DOHH2 (cell line): Measurements from ENCODE around the gene CUEDC1.

Source experiments
- H3F3A ChIP-seq: fragments of 200-600 bp; sonication (generic), shearing (Covaris generic); 2 replicates; pipeline ENCODE4 v1.6.0; 2016; ENCODE audit warnings: antibody characterized with exemption, mild to moderate bottlenecking; ENCODE audit not compliant: control insufficient read depth, insufficient read depth
- H3K27ac ChIP-seq: fragments of 200-600 bp; sonication (generic); 2 replicates; pipeline ENCODE4 v1.5.1; 2014; ENCODE audit warnings: low read depth, mild to moderate bottlenecking, low read length, moderate library complexity
- H3K27me3 ChIP-seq: fragments of 200-600 bp; sonication (generic); 2 replicates; pipeline ENCODE4 v1.6.1; 2014; ENCODE audit warnings: mild to moderate bottlenecking, low read length, mixed read lengths; ENCODE audit not compliant: control insufficient read depth
- H3K36me3 ChIP-seq: fragments of 200-600 bp; sonication (generic); 2 replicates; pipeline ENCODE4 v1.6.1; 2014; ENCODE audit warnings: mild to moderate bottlenecking, low read length, moderate library complexity, mixed read lengths; ENCODE audit not compliant: control insufficient read depth
- H3K4me1 ChIP-seq: fragments of 200-600 bp; sonication (generic); 2 replicates; pipeline ENCODE4 v1.6.1; 2014; ENCODE audit warnings: mild to moderate bottlenecking, low read length, mixed read lengths; ENCODE audit not compliant: control insufficient read depth
- H3K4me2 ChIP-seq: fragments of 200-600 bp; sonication (generic); 2 replicates; pipeline ENCODE4 v1.6.0; 2014; ENCODE audit warnings: mild to moderate bottlenecking, low read length, moderate library complexity
- H3K4me3 ChIP-seq: fragments of 200-600 bp; sonication (generic); 2 replicates; pipeline ENCODE4 v1.5.1; 2014; ENCODE audit warnings: mild to moderate bottlenecking, low read length, mixed read lengths
- H3K79me2 ChIP-seq: fragments of 200-600 bp; sonication (generic); 2 replicates; pipeline ENCODE4 v1.6.1; 2014; ENCODE audit warnings: mild to moderate bottlenecking, low read length, mixed read lengths; ENCODE audit not compliant: control insufficient read depth
- H3K9me2 ChIP-seq: fragments of 200-600 bp; sonication (generic); replicated peaks from 2 replicates; pipeline ENCODE4 v1.6.1; 2014; ENCODE audit warnings: mild to moderate bottlenecking, low read length, mixed read lengths; ENCODE audit not compliant: control insufficient read depth
- H3K9me3 ChIP-seq: fragments of 200-600 bp; sonication (generic); 2 replicates; pipeline ENCODE4 v1.6.1; 2014; ENCODE audit warnings: antibody characterized with exemption, low read length, mixed read lengths; ENCODE audit not compliant: control insufficient read depth, insufficient read depth
- H4K20me1 ChIP-seq: fragments of 200-600 bp; sonication (generic); 2 replicates; pipeline ENCODE4 v1.6.0; 2014; ENCODE audit warnings: low read depth, mild to moderate bottlenecking, antibody characterized with exemption, low read length, moderate library complexity; ENCODE audit not compliant: control insufficient read depth, insufficient read depth
- CTCF ChIP-seq: fragments of 200-600 bp; sonication (generic); IDR thresholded peaks from one replicate; pipeline ENCODE4 v1.5.1; 2014; ENCODE audit warnings: antibody characterized with exemption, mild to moderate bottlenecking, low read depth, low read length; ENCODE audit not compliant: poor library complexity, severe bottlenecking
- EZH2phosphoT487 ChIP-seq: fragments of 200-600 bp; sonication (generic); IDR thresholded peaks from 2 replicates; pipeline ENCODE4 v1.6.1; 2017; ENCODE audit warnings: borderline replicate concordance, mild to moderate bottlenecking, antibody characterized with exemption, low read length, moderate library complexity, mixed read lengths

Gene CUEDC1

GRCh38 chr17:57945996-57946797 is 9.0 kb downstream of the CUEDC1 start:
- Histone ChIP-seq H3K79me2 (no peaks in the 10 kb centered on the region), H3K27ac (no peak overlapping the region), H3K36me3 (no peaks in the 10 kb centered on the region), H3F3A (peaks cover 13% of the 10 kb centered on the region), H3K4me2 (peak overlapping the region; percentile 70), H3K4me1 (peaks cover 58% of the 10 kb centered on the region), H3K9me2 (no peaks in the 10 kb centered on the region), H3K4me3 (peak overlapping the region; percentile 50), H4K20me1 (no peaks in the 10 kb centered on the region), H3K9me3 (no peaks in the 10 kb centered on the region), H3K27me3 (peaks cover 52% of the 10 kb centered on the region)
- TF ChIP-seq EZH2phosphoT487 (peak; percentile 19; the same call in 1 of the 2 replicates), CTCF (no peak)

GRCh38 chr17:57944908-57945307 is 10.3 kb downstream of the CUEDC1 start:
- TF ChIP-seq EZH2phosphoT487, result no peak
- TF ChIP-seq CTCF, result no peak
- Histone ChIP-seq H3K4me2 (no peak overlapping the region), H3K79me2 (no peaks in the 10 kb centered on the region), H3K4me1 (peaks cover 64% of the 10 kb centered on the region), H4K20me1 (0 out of 2 replicates have a peak, but pooled peaks cover 3% of the 10 kb centered on the region), H3K36me3 (no peaks in the 10 kb centered on the region), H3F3A (peaks cover 13% of the 10 kb centered on the region), H3K4me3 (no peak overlapping the region), H3K9me2 (no peaks in the 10 kb centered on the region), H3K27ac (no peak overlapping the region), H3K9me3 (no peaks in the 10 kb centered on the region), H3K27me3 (peaks cover 64% of the 10 kb centered on the region)

- peaks cover 60% of the 10 kb centered on the region for H3K27me3 ChIP-seq
- no peak overlapping the region for H3K4me2 ChIP-seq
- H3K36me3 ChIP-seq, result no peaks in the 10 kb centered on the region
- H3K9me2 ChIP-seq, result no peaks in the 10 kb centered on the region
- H3K9me3 ChIP-seq, result no peaks in the 10 kb centered on the region
- no peak overlapping the region for H3K4me3 ChIP-seq
- 0 out of 2 replicates have a peak, but pooled peaks cover 3% of the 10 kb centered on the region for H4K20me1 ChIP-seq
- H3K27ac ChIP-seq, result no peak overlapping the region
- TF ChIP-seq CTCF (no peak), EZH2phosphoT487 (no peak)
- no peaks in the 10 kb centered on the region for H3K79me2 ChIP-seq
- H3K4me1 ChIP-seq, result peaks cover 70% of the 10 kb centered on the region
- peaks cover 11% of the 10 kb centered on the region for H3F3A ChIP-seq
Measured at GRCh38 chr17:57943645-57944044, 11.6 kb downstream of the CUEDC1 start.
